C4-2B (cell line): Measurements from ENCODE around the gene OR2M5.

Experiments
- ZFX ChIP-seq: fragments of 450-650 bp; IDR thresholded peaks from 2 replicates; pipeline ENCODE4 v1.6.1; 2017
- TF ChIP-seq, protein P1 (sequence below): fragments of 450-650 bp; conservative IDR thresholded peaks from 2 replicates; pipeline ENCODE4 v1.5.1; 2017; ENCODE audit warnings: mild to moderate bottlenecking

DNA sequence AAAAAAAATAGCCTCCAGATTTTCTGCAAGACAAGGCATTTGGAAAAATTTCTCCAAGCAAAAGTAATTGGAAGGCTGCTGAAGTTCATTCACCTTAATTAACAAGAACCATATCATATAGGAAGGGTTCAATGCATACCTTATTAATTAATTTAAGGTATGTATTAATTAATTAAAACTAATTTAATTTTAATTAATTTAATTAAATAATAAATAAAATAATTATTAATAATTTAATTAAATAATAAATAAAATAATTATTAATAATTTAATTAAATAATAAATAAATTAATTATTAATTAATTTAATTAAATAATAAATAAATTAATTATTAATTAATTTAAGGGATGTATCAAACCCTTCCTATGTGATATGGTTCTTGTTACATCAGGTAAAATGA, 42.1 kb upstream of the OR2M5 start:
- no peak for TF ChIP-seq ZFX
- TF ChIP-seq, protein P1, sequence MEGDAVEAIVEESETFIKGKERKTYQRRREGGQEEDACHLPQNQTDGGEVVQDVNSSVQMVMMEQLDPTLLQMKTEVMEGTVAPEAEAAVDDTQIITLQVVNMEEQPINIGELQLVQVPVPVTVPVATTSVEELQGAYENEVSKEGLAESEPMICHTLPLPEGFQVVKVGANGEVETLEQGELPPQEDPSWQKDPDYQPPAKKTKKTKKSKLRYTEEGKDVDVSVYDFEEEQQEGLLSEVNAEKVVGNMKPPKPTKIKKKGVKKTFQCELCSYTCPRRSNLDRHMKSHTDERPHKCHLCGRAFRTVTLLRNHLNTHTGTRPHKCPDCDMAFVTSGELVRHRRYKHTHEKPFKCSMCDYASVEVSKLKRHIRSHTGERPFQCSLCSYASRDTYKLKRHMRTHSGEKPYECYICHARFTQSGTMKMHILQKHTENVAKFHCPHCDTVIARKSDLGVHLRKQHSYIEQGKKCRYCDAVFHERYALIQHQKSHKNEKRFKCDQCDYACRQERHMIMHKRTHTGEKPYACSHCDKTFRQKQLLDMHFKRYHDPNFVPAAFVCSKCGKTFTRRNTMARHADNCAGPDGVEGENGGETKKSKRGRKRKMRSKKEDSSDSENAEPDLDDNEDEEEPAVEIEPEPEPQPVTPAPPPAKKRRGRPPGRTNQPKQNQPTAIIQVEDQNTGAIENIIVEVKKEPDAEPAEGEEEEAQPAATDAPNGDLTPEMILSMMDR, result no peak
